ENCODE results near the gene COL27A1.
A peak's percentile ranks its signal among the peaks of the same experiment; 100 is the strongest.
"Not testable (repeated sequence)": the region's sequence is repeated elsewhere in the genome, so short reads cannot be mapped to it uniquely, and the experiment has no call there.

COL27A1 gene

GRCh38 chr9:114308361-114308950 lies 153.1 kb downstream of the COL27A1 start:
- DNase-seq (ENCODE audit: low spot score), result no peak

GRCh38 chr9:114309096-114309495 lies 153.8 kb downstream of the COL27A1 start:
- no peak for DNase-seq (ENCODE audit: low spot score)

GRCh38 chr9:114310471-114311450 lies 155.4 kb downstream of the COL27A1 start:
- DNase-seq (ENCODE audit: low spot score), result no peak

- no peak for DNase-seq (ENCODE audit: low spot score)
Observed at GRCh38 chr9:114311571-114312512, 156.5 kb downstream of the COL27A1 start.

GRCh38 chr9:114312513-114312875 lies 157.2 kb downstream of the COL27A1 start:
- no peak for DNase-seq (ENCODE audit: low spot score)

GRCh38 chr9:114313186-114313585 lies 157.8 kb downstream of the COL27A1 start:
- DNase-seq (ENCODE audit: low spot score), result no peak

GRCh38 chr9:114314256-114314867 lies 159.0 kb downstream of the COL27A1 start:
- DNase-seq (ENCODE audit: low spot score), result no peak

- DNase-seq (ENCODE audit: low spot score), result no peak
Observed at GRCh38 chr9:114314881-114315722, 159.8 kb downstream of the COL27A1 start.

GRCh38 chr9:114315723-114316363 lies 160.5 kb downstream of the COL27A1 start:
- DNase-seq (ENCODE audit: low spot score), result no peak

GRCh38 chr9:114316605-114317230 lies 161.4 kb downstream of the COL27A1 start:
- DNase-seq (ENCODE audit: low spot score), result no peak

- peak; percentile 32 for DNase-seq (ENCODE audit: low spot score)
Observed at GRCh38 chr9:114317665-114318357, 162.5 kb downstream of the COL27A1 start.

- DNase-seq (ENCODE audit: low spot score), result no peak
Observed at GRCh38 chr9:114318416-114318815, 163.1 kb downstream of the COL27A1 start.

- no peak for DNase-seq (ENCODE audit: low spot score)
Observed at GRCh38 chr9:114319147-114319546, 163.8 kb downstream of the COL27A1 start.

GRCh38 chr9:114320710-114321109 lies 165.4 kb downstream of the COL27A1 start:
- peak; percentile 42 for DNase-seq (ENCODE audit: low spot score)

- peak; percentile 47 for DNase-seq (ENCODE audit: low spot score)
Observed at GRCh38 chr9:114321759-114322158, 166.4 kb downstream of the COL27A1 start.

- not testable (repeated sequence) for DNase-seq (ENCODE audit: low spot score)
Observed at GRCh38 chr9:114322160-114322818, 167.0 kb downstream of the COL27A1 start.

GRCh38 chr9:114322831-114323531 lies 167.6 kb downstream of the COL27A1 start, which contains the start of gene ORM1:
ORM1 (plus strand) TSS chr9:114323098; CDS start chr9:114323134, 36 bp downstream.
- not testable (repeated sequence) for DNase-seq (ENCODE audit: low spot score)

GRCh38 chr9:114323849-114324248 lies 168.5 kb downstream of the COL27A1 start:
- DNase-seq (ENCODE audit: low spot score), result not testable (repeated sequence)
